Ovary (tissue), 9 donors: Measurements from ENCODE around the gene BCOR. TPM values are rescaled to one million over a fixed set of nuclear protein-coding genes. Genes with fewer than 3 reads are reported as not detected.

Source experiments
- DNase-seq, 5 donors: peaks; one replicate each; pipeline ENCODE4 v3.0.0-alpha.2; 2019 to 2020
- H3K27ac ChIP-seq, 2 donors: fragments of 200-600 bp; one replicate each; pipeline versions ENCODE4 v1.5.1 to v1.8.0; 2019 to 2022
- H3K27me3 ChIP-seq: fragments of 200-600 bp; one replicate; pipeline ENCODE4 v1.8.0; 2022
- H3K36me3 ChIP-seq: fragments of 200-600 bp; sonication (generic); one replicate; pipeline ENCODE4 v1.5.1; 2019
- H3K4me1 ChIP-seq: one replicate; pipeline ENCODE4 v1.8.1; 2013; ENCODE audit warnings: mild to moderate bottlenecking, moderate library complexity; ENCODE audit not compliant: insufficient read depth
- H3K4me3 ChIP-seq: fragments of 200-600 bp; sonication (generic); one replicate; pipeline ENCODE4 v1.5.1; 2017
- H3K9me3 ChIP-seq, 2 donors: fragments of 200-600 bp in 1 of 2; sonication (generic) in 1 of 2; one replicate each; pipeline versions ENCODE4 v1.5.1 to v1.8.1; 2013 to 2019; ENCODE audit warnings: mild to moderate bottlenecking in 1 of 2, moderate library complexity in 1 of 2
- CTCF ChIP-seq, 3 donors: fragments of 450-650 bp in 2 of 3; fragments of 200-600 bp in 1 of 3; IDR thresholded peaks; one replicate each; pipeline versions ENCODE4 v1.5.1 to v1.8.0; 2016 to 2022; ENCODE audit warnings: antibody characterized with exemption in 3 of 3, mild to moderate bottlenecking in 1 of 3
- EP300 ChIP-seq: sonication (generic); formaldehyde crosslinking; IDR thresholded peaks from one replicate; pipeline ENCODE4 v1.6.1; 2017; ENCODE audit warnings: antibody characterized with exemption
- POLR2A ChIP-seq: fragments of 450-650 bp; IDR thresholded peaks from one replicate; pipeline ENCODE4 v1.6.1; 2017; ENCODE audit warnings: antibody characterized with exemption, mild to moderate bottlenecking, moderate library complexity
- WGBS, 3 donors: extraction: QIAGEN DNeasy Blood & Tissue Kit in 1 of 3; methylation state at CpG; one replicate each; pipeline versions ENCODE4 v1.1.5 to v1.1.7; 2013 to 2017; 5-methylcytosine and 5-hydroxymethylcytosine counted together
- intact Hi-C, 4 donors: fragments of 100-400 bp; cut with DNase I; formaldehyde crosslinking; loops; one replicate each; pipeline versions ENCODE4 v1.11.0 to v1.15.1; 2022 to 2023
- polyA plus RNA-seq, 2 donors: library from polyadenylated mRNA; stranded (reverse); fragments of 200-250 nt in 1 of 2; fragments of 350-450 nt in 1 of 2; fragmentation: Illumina TruSeq in 1 of 2; extraction: RNeasy Lipid Tissue Mini Kit (QIAGEN cat#74804) in 1 of 2; gene quantifications; one replicate each; pipeline ENCODE4 v1.2.3, GENCODE V29; 2013 to 2014
- total RNA-seq, 7 donors: library from RNA; depleted of rRNA in 2 of 7; stranded (reverse); fragments of >200 nt in 2 of 7; fragmentation: NEBNext Ultra II Directional in 3 of 7; extraction: Animal tissue kit (Norgen Biotek cat#: 25700) in 3 of 7; gene quantifications; one replicate each; pipeline versions ENCODE4 v1.1.0 to v1.2.4, GENCODE V29; 2016 to 2023
- donor health status: DM: no; HTN: no; CAD: no; lungs with moderate emphysema.
- donor health status: DM: no; HTN: no; CAD: no.
- donor health status: Bipolar disorder and iron deficiency.
- donor health status: DM: yes; HTN: yes; CAD: no.
- donor health status: DM: no; HTN: no; CAD: no.
- donor health status: DM: yes; HTN: yes; CAD: no.

BCOR gene
- total and polyA plus RNA-seq, 9 donors = 17.7 to 57.2 (median 42.3) TPM

- Histone ChIP-seq H3K4me3 (no peak overlapping the region), H3K27ac (no peak overlapping the region), H3K36me3 (no peaks in the 10 kb centered on the region), H3K4me1 (no peaks in the 10 kb centered on the region), H3K27me3 (no peaks in the 10 kb centered on the region), H3K9me3 (no peaks in the 10 kb centered on the region)
- 66 to 69% (median 68%) methylated on average over 3 of the region's 3 CpGs for WGBS, 3 donors
- intact Hi-C loops = no loop called here
- DNase-seq = no peak
- TF ChIP-seq CTCF (IDR thresholded peaks at IDR 0.05) (no peak), POLR2A (no peak), EP300 (no peak)
These were observed 31.1 kb downstream of the BCOR start for GRCh38 chrX:40066700-40067099.

GRCh38 chrX:40065296-40066046 lies 32.3 kb downstream of the BCOR start:
- no peak overlapping the region for H3K27ac ChIP-seq
- H3K36me3 ChIP-seq = no peaks in the 10 kb centered on the region
- WGBS, 3 donors = 84 to 89% (median 86%) methylated on average over 16 of the region's 16 CpGs
- H3K27me3 ChIP-seq = no peaks in the 10 kb centered on the region
- DNase-seq = no peak
- H3K9me3 ChIP-seq = no peaks in the 10 kb centered on the region
- no peaks in the 10 kb centered on the region for H3K4me1 ChIP-seq
- intact Hi-C loops = no loop called here
- TF ChIP-seq POLR2A (no peak), EP300 (no peak), CTCF (IDR thresholded peaks at IDR 0.05) (no peak)
- H3K4me3 ChIP-seq = no peak overlapping the region

GRCh38 chrX:40064055-40064597 lies 33.6 kb downstream of the BCOR start:
- H3K27ac ChIP-seq = no peak overlapping the region
- H3K4me3 ChIP-seq = no peak overlapping the region
- WGBS, 3 donors = 74 to 82% (median 79%) methylated on average over 25 of the region's 25 CpGs
- no peaks in the 10 kb centered on the region for H3K36me3 ChIP-seq
- DNase-seq = no peak
- intact Hi-C loops = no loop called here
- H3K4me1 ChIP-seq = no peaks in the 10 kb centered on the region
- H3K27me3 ChIP-seq = no peaks in the 10 kb centered on the region
- no peaks in the 10 kb centered on the region for H3K9me3 ChIP-seq
- TF ChIP-seq EP300 = no peak
- TF ChIP-seq CTCF (IDR thresholded peaks at IDR 0.05) = no peak
- TF ChIP-seq POLR2A = no peak

GRCh38 chrX:40063555-40063954 lies 34.2 kb downstream of the BCOR start:
- intact Hi-C loops = no loop called here
- 69 to 85% (median 82%) methylated on average over 7 of the region's 7 CpGs for WGBS, 3 donors

More at GRCh38 chrX:40063555-40063954, 34.2 kb downstream of the BCOR start:
- H3K27me3 ChIP-seq = no peaks in the 10 kb centered on the region
- no peak overlapping the region for H3K4me3 ChIP-seq
- H3K9me3 ChIP-seq = no peaks in the 10 kb centered on the region
- H3K27ac ChIP-seq = no peak overlapping the region
- TF ChIP-seq CTCF (IDR thresholded peaks at IDR 0.05) (no peak), EP300 (no peak), POLR2A (no peak)
- no peaks in the 10 kb centered on the region for H3K4me1 ChIP-seq
- H3K36me3 ChIP-seq = no peaks in the 10 kb centered on the region
- DNase-seq = no peak
